ENCODE data around the gene PAGE5. TPM values are rescaled to one million over a fixed set of nuclear protein-coding genes. Genes with fewer than 3 reads are reported as not detected.

PAGE5 gene
- total RNA-seq, 1 donor from 2014 or later, result not detected

Other genes starting within 250 kb of the PAGE5 start
- gene PFKFB1, start 226.2 kb upstream of the PAGE5 start, total RNA-seq, result 0.34 TPM in 1 of 2 replicates, not detected in the other
- gene APEX2, start 220.0 kb upstream of the PAGE5 start, total RNA-seq, result 14.5 and 15.0 TPM in 2 replicates
- gene ALAS2, start 189.4 kb upstream of the PAGE5 start, total RNA-seq, result not detected in 2 replicates
- gene PAGE2B, start 145.3 kb upstream of the PAGE5 start, total RNA-seq, result not detected in 2 replicates
- gene PAGE2, start 131.3 kb upstream of the PAGE5 start, total RNA-seq, result not detected in 2 replicates
- gene PAGE3, start 44.6 kb downstream of the PAGE5 start, total RNA-seq, result not detected in 2 replicates
- 15.1 and 15.4 TPM in 2 replicates for gene MAGEH1, start 231.8 kb downstream of the PAGE5 start, total RNA-seq